Activated naive CD4-positive, alpha-beta T cell treated with Interleukin-2 at 50 U/mL for 16 hours (primary cell): ENCODE results near the gene IL17C.
A peak's percentile ranks its signal among the peaks of the same experiment; 100 is the strongest.

Source experiments
- DNase-seq: peaks from one replicate; pipeline ENCODE4 v3.0.0-alpha.2; 2020

The IL17C gene

DNA sequence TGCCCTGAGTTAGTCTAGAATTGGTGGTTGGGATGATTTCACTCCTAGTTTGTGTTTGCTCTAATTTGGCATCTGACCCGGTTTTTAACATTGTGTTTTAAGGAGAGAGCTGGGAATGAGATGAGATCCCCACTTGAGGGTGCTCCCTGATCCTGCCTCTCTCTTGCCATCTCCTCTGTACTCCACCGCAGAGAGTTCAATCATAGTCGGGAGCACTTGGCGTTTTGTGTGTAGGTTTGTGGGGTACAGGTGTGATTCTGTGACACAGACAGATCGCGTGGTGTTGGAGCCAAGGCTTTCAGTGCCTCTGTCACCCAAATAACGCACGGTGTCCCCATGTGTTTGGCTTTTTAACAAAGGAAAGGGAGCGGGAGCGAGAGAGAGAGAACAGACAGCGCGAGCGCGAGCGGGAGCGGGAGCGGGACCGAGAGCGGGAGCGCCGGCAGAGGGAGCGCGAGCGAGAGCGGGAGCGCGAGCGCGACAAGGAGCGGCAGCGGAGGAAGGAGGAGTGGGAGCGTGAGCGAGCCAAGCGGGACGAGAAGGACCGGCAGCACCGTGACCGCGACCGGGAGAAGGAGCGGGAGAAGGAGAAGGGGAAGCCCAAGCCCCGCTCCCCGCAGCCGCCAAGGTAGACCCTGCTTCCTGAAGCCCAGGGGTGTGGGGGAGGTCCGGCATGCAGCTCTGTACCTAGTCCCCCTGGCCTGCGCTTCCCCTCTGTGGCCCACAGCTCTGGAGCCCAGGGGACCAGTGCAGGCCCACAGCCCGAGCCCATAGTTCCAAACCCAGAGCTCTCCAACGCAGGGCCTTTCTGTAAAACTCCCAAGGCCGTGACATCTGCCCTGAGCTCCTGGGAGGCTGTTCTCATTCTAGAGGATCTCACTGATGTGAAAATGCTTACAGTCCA, 27.2 kb upstream of the IL17C start:
- DNase-seq, result no peak

DNA sequence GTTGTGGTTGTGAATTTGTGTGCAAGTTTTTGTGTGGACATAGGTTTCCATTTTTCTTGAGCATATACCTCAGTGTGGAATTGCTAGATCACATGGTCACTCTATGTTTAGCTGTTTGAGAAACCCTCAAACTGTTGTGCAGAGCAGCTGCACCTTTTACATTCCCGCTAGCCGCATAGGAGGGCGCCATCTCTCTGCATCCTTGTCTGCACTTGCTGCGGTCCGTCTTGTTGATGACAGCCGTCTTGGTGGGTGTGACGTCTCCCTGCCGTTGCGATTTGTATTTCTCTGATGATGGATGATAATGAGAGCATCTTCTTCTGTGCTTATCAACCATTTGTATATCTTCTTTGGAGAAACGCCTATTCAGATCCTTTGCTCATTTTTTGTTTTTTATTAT, 25.1 kb upstream of the IL17C start:
- no peak for DNase-seq

DNA sequence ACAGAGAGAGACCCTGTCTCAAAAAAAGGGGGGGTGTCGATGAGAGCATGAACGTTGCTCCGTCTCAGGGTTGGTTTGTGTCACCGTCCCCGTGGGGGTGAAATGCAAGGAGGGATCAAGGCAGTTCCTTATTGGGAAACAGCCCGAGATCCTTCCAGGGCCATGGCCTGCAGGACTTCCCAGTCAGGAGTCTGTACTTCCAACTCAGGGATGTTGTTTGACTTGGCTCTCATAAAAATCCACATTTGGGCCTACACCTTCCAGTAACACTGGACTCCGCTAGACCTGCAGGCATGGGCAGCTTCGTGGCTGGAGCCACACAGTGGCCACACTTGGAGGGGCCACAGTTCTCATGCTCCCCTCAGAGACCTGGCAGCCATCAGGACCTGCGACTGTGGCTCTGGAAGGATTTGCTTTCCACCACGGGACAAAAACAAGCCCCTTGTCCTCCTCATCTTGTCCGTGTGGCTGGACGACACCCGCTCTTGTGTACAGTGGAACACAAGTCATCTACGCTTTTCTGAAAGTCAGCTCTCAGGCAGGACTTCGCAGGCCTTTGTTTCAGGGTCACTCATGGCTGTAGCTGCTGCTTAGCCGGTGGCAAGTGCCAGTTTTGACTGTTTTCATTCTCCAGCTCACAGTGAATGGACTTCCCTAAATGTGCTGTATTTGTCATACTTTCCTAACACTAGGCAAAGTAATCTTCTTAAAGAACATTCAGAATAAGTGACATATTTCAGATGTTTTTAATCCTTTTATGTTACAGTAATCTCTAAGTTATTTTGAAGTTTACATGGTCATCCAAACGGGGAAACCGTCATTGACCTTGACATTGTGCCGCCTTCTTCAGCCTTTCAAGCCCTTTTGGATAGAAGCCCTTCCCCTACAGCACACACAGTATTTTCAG, 24.2 kb upstream of the IL17C start:
- no peak for DNase-seq

DNA sequence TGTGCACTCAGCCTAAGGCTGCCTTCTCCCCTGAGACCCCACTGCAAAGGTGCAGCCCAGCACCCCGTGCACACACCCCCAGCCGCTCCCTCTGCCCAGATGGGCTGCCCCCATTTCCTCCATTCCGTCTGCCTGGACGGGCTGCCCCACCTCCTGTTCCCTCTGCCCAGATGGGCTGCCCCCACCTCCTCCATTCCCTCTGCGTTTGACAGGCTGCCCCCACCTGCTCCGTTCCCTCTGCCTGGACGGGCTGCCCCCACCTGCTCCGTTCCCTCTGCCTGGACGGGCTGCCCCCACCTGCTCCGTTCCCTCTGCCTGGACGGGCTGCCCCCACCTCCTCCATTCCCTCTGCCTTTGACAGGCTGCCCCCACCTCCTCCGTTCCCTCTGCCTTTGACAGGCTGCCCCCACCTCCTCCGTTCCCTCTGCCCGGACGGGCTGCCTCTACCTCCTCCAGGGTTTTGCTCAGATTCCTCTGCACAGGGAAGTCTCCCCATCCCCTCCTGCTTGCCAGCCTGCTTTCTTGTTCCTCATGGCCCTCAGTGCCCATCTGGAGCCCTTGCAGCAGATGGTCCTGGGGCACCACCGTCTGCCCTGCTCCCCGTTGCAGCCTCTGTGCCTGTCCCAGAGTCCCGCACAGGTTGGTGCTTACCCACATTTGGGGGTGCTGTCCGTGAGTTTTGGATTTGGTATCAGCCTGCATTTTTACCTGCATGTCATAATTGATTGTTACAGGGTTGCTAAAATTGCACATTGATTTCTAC, 23.4 kb upstream of the IL17C start:
- no peak for DNase-seq

DNA sequence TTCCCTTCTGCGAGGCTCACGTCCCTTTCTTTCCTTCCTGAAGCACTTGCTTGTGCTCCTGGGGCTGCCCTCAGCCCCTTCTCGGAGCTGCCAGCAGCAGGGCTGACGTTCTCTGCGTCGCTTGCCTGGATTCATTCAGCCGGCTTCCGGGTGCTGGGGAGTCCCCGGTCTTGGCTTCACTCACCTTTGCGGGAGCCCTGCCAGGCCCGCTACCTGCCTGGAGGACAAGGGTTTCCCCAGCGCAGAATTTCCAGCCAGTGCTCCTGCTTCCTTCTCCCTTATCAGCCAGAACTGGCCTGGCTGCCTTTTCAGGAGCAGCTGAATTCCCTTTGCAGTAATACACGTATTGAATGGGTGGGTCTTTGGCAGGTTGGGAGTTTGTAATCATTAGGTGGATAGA, 22.1 kb upstream of the IL17C start:
- DNase-seq, result no peak

DNA sequence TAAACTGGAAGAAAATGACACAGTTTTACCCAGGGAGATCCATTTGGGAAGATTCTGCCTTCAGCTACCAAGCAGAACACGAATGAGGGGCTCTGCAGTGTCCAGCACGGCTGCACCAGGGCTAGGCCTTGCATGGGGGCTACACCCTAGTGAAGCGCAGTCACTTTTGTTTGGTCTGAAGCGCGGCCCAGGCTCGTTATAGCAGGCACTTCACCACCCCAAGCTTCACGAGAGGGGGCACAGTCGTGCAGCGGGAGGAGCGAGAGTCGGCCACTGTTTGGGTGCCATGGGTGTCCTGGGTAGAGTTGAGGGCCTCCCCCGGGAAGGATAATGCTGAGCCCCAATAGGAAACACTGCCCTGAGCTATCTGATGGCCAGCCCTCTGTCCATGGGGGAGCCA, 21.6 kb upstream of the IL17C start:
- no peak for DNase-seq

DNA sequence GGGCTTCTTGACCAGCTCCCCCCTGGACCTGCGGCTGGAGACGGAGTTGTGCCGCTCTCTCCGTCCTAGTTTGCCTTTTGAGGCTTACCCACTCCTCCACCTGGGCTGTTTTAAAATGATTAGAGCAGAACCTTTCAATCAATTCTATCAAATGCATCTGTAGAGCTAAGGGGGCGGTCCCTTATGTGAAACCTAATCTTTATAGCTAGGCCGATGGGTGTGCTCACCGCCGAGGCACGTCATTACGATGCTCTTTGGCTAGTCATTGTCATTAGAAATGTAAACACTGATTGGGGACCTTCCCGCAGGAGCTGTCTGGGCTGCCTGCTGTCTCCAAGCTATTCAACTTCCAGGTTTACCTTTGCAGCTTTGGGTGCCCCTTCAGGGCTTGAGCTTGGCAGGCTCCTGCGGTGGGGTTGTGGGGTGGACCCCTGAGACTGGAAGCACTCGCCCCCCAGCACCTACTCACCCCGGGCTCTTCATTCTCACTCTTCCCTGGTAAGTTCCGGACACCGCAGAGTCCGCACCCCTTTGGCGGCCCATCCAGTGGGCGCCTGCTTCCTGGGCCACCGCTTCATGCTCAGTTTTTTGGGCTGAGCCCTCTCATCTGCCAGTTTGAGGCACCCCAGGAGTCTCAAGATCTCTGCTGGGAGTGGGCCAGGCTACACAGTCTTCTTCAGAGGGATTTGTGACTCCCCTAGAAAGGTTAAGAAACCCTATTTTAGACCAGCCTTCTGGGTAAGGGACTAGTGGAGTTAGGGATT, 20.9 kb upstream of the IL17C start:
- DNase-seq, result no peak

DNA sequence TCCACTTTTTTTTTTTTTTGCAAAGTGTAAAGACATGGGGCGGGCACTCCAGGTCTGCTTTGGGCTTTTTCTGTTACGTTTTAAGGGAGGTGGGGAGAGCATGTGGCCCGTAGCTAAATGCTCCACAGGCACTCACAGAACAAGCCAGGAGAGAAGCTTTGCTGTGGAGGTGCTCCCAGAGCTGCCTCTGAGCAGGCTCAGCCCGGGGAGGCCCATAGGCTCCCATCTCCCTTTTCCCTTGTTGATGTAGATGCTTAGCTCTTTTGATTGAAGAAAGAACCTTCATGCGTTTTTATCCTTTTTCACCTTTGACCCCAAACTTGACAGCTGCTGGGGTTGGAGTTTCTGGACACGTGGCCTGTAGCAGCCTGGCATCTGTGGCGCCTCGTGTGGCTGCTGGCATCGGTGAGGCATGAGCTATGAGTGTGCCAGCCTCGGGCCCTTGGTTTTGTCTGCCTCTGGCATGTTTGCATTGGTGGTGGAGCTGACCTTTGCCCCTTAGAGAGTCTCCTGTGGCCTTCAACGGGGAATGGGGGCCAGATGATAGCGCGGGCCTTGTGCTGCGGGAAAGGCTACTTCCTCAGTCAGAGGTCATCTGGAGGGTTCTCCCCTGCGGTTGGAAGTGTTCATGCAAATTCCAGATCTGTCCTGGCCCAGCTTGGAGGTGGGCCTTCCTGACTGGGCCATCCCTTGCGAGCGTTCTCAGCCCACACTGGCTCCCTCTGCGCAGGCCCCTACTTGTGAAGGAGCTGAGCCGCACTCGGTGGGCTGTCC, 20.0 kb upstream of the IL17C start:
- no peak for DNase-seq

DNA sequence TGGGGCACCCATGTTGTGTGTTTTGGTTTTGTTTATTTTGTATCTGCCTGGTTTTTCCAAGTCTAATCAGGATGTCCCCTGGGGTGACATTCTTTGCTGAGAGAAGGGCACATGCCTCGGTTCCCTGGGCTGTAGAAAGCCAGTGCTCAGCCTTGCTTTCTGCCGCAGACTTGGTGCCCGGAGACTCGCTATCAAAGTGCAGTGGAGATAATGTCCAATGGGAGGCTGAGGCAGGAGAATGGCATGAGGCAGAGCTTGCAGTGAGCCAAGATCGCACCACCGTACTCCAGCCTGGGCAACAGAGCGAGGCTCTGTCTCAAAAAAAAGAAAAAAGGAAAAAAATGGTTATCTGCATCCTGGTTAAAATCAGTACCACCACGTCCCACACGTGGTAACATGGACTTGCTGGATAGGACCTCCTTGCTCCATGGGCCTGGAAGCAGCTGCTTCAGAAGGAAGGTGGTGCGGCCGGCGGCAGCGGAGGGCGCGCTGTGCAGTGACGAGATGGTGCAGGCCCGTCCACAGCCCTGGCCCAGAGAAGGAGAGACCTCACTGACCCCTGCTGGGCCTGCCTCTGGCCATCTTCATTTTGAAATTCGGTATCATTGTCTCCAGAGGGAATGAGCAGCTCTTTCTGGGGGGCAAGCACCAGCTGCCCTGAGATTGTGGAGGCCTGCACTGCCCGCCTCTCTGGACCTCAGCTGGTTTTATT, 19.3 kb upstream of the IL17C start:
- DNase-seq, result no peak

DNA sequence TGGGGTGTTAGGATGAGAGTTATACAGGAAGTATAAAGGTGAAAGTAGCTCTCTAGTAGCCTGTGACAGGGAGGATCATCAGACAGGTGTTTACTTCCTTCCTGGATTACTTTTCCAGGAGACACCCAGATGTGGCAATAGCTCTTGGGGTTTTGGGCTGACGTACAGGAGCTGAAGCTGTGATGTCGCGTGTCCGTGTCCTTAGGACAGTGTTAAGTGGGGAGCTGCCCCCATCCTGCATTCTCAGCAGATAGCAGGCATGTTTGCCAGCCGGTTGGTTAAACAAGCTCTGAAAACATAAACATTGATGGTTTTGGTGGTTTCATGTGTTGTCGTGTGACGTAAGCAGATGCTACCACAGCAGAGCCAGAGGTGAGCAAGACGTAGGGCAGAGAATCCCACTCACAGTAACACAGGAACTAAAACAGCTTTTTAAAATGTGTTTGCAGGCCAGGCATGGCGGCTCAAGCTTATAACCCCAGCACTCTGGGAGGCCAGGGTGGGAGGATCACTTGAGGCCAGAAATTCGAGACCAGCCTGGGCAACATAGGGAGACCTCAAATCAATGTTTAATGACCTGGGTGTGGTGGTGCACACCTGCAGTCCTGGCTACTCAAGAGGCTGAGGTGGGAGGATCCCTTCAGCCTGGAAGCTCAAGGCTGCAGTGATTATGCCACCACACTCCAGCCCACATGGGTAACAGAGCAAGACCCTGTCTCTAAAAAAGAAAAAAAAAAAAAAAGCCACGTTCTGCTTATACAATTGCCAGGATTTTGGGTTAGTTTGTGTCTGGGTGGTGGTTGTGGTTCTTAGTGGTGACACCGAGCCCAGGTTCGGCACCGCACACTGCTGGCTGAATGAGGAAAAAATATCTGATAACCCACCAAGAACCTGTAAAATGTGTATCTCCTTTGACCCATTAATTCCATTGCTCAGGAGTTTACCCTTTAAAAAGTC, 18.2 kb upstream of the IL17C start:
- peak; percentile 64 for DNase-seq

DNA sequence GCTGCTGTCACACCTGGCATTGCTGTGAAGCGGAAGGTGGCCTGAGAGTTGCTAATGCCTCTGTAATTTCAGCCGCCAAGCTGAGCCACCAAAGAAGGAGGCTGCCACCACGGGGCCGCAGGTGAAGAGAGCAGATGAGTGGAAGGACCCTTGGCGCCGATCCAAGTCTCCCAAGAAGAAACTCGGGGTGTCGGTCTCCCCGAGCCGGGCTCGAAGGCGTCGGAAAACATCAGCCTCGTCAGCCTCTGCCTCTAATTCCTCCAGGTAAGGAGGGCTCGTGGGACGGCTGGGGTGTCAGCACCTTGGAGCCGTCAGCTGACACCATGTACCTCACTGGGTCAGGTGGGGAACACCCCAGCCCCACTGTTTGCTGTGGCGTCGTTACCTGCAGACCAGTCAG, 16.2 kb upstream of the IL17C start:
- DNase-seq, result no peak

DNA sequence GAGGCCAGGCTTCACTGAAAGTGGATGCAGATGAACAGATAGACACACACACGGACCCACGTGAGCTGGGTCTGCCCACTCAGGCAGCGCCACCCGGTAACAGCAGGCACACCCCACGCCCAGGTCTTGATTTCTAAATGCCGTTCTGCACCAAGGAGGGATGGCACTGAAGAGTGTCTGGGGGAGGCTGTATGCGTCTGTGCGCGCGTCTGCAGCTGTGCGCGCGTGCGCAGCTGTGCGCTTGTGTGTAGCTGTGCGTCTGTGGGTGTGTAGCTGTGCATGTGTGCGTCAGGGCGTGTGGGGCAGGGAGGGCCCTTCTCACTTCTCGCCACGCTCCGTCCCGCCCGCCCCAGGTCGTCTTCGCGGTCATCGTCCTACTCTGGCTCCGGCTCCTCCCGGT, 15.5 kb upstream of the IL17C start:
- no peak for DNase-seq

DNA sequence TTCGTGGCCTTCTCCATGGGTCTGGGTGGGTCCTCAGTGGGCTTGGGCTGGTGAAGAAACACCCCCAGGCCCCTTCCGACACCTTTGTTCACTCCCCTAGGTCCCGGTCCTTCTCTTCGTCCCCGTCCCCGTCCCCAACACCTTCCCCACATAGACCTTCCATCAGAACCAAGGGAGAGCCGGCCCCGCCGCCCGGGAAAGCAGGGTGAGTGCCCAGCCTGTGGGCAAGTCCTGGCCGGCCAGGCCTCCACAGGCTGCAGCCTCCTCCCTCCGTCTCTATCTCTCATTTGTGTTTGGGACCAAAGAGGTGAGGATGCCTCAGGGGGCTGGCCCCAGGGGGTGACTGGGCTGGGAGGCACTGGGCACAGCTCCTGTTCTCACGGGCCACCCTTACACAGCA, 14.5 kb upstream of the IL17C start:
- no peak for DNase-seq

DNA sequence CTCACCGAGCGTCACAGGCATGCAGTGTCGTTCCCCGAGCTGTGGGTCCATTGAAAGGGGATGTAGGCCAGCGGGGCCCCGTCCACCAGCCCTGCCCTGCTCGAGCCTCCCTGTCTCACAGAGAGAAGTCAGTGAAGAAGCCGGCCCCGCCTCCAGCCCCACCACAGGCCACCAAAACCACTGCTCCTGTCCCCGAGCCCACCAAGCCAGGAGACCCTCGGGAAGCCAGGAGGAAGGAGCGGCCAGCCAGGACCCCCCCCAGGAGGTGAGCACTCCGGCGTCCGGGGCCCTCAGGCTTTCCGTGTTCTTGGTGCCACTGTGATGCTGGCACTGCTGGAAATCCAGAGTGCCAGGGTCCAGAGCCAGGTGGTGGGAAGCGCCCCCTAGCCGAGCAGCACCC, 13.9 kb upstream of the IL17C start:
- no peak for DNase-seq

DNA sequence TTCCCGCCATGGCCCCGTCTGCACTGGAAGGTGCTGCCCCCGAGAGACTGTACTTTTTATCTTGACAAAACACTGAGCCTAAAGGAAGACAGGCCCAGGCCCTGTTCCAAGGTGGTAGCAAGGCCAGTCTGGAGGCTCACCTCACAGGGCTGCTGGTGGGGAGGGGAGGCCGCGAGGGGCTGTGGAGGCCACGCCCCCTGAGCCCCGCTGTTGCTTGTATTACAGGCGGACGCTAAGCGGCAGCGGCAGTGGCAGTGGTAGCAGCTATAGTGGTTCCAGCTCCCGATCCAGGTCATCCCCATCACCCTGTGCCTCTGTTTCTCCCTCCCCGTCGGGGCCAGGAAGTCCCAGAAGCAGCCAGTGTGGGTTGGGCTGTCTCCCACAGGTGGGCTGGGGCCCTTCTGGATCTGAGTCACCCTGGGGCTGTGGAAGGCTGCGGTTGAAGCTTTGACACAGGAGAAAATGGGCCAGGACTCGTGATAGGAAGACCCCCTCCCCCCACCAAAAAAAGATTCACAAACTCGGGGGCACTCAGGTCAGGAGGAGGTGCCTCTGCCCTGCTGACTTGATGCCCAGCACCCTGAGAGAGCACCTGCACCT, 13.3 kb upstream of the IL17C start:
- peak; percentile 32 for DNase-seq

DNA sequence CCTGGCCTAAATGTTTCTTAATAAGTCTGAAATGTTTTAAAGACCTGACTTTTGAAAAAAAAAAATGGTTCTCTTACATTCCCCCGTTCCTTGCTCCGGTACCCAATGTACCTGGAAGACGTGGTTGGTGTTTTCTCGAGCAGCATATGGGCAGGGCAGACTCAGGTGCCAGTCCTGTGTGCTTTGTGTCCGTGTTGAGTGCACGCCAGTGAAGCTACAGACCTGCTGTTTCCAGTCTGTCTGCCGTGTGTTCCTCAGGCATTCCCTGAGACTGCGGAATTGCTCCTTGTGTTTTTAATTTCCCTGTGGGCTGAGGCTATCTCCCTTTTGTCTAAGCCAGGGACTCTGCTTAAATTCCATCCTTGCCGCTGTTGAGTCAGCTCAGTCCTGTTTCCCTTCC, 11.7 kb upstream of the IL17C start:
- DNase-seq, result no peak

DNA sequence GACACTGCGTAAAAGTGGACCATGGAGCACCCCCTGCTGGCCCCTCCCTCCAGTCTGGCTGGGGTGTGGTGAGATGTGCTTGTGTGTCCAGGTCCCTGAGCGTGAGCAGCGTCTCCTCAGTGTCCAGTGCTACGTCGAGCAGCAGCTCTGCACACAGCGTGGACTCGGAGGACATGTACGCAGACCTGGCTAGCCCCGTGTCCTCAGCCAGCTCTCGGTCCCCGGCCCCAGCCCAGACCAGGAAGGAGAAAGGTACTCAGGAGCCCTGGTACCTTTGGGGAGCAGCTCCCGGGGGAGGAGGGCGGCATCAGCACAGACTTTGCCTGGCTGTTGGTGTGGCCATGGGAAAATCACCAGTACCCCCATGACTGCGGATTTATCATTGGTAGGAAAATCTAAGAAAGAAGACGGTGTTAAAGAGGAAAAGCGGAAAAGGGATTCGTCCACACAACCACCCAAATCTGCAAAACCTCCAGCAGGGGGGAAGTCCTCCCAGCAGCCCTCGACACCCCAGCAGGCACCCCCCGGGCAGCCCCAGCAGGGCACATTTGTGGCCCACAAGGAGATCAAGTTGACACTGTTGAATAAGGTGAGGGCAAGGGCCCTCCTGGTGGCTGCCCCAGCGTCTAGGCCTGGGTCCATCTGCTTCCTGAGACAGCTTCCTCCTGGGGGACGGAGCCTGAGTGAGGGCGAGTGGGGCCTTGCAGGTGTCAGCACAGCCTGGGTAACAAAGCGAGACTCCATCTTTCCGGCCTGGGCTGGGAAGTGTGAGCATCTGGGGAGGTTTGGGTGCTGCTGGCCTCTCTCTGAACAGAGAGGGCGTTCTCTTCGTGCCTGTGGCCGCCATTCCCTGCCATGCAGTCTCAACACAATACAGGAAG, 10.6 kb upstream of the IL17C start:
- no peak for DNase-seq

DNA sequence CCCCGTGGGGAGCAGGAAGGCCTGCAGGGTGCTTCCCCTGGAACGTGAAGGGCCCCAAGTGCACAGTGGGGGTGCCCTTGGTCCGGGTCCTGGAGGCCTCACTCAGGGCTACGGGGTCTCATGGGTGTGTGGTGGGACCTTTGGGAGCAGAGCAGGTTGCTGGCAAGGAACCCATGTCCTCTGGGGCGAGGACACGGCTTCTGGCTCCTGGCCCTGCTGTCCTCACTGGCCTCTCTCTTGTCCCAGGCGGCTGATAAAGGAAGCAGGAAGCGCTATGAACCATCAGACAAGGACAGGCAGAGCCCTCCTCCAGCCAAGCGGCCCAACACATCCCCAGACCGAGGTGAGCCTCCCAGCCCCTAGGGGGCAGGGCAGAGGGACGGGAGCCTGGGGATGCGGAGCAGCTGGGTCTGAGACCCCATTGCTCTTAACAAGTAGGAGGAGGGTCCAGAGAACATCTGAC, 9.8 kb upstream of the IL17C start:
- no peak for DNase-seq
